Loucy (cell line): ENCODE results near the gene EPHA8.

ENCODE experiments used
- H2AFZ ChIP-seq: fragments of 200-600 bp; sonication (generic); 2 replicates; pipeline ENCODE4 v1.6.0; 2016; ENCODE audit warnings: antibody characterized with exemption, mild to moderate bottlenecking, low read length, moderate library complexity
- H3F3A ChIP-seq: fragments of 200-600 bp; 2 replicates; pipeline ENCODE4 v1.6.0; 2016; ENCODE audit warnings: antibody characterized with exemption, low read depth, mild to moderate bottlenecking
- H3K27me3 ChIP-seq: fragments of 200-600 bp; sonication (generic); 2 replicates; pipeline ENCODE4 v1.6.1; 2014; ENCODE audit warnings: low read length, mild to moderate bottlenecking; ENCODE audit not compliant: insufficient read depth, poor library complexity, severe bottlenecking
- H3K36me3 ChIP-seq: fragments of 200-600 bp; sonication (generic); 2 replicates; pipeline ENCODE4 v1.6.1; 2016; ENCODE audit warnings: low read length; ENCODE audit not compliant: insufficient read depth
- H3K4me1 ChIP-seq: fragments of 200-600 bp; sonication (generic); 2 replicates; pipeline ENCODE4 v1.5.1; 2014; ENCODE audit warnings: low read length, mild to moderate bottlenecking; ENCODE audit not compliant: insufficient read depth, poor library complexity, severe bottlenecking
- H3K4me2 ChIP-seq: fragments of 200-600 bp; sonication (generic); 2 replicates; pipeline ENCODE4 v1.6.0; 2014; ENCODE audit warnings: antibody characterized with exemption, low read length, low read depth, mild to moderate bottlenecking; ENCODE audit not compliant: poor library complexity, severe bottlenecking
- H3K4me3 ChIP-seq: fragments of 200-600 bp; sonication (generic); 2 replicates; pipeline ENCODE4 v1.5.1; 2014; ENCODE audit warnings: low read length, mild to moderate bottlenecking, mixed read lengths; ENCODE audit not compliant: poor library complexity, severe bottlenecking
- H3K79me2 ChIP-seq: fragments of 200-600 bp; sonication (generic); 2 replicates; pipeline ENCODE4 v1.6.1; 2014; ENCODE audit warnings: low read length; ENCODE audit not compliant: insufficient read depth
- H3K9ac ChIP-seq: fragments of 200-600 bp; sonication (generic); 2 replicates; pipeline ENCODE4 v1.6.0; 2014; ENCODE audit warnings: mild to moderate bottlenecking, low read depth, low read length, moderate library complexity; ENCODE audit not compliant: poor library complexity, severe bottlenecking
- H3K9me2 ChIP-seq: fragments of 200-600 bp; sonication (generic); replicated peaks from 2 replicates; pipeline ENCODE4 v1.6.1; 2016; ENCODE audit warnings: low read depth, low read length, mixed read lengths
- H3K9me3 ChIP-seq: fragments of 200-600 bp; sonication (generic); 2 replicates; pipeline ENCODE4 v1.6.1; 2014; ENCODE audit warnings: mild to moderate bottlenecking, antibody characterized with exemption, low read length, low read depth; ENCODE audit not compliant: insufficient read depth
- H4K20me1 ChIP-seq: fragments of 200-600 bp; sonication (generic); 2 replicates; pipeline ENCODE4 v1.6.0; 2014; ENCODE audit warnings: antibody characterized with exemption, low read length, mild to moderate bottlenecking; ENCODE audit not compliant: insufficient read depth, poor library complexity, severe bottlenecking
- EZH2phosphoT487 ChIP-seq: fragments of 200-600 bp; IDR thresholded peaks from 2 replicates; pipeline ENCODE4 v1.6.1; 2018; ENCODE audit warnings: antibody characterized with exemption, mild to moderate bottlenecking, moderate library complexity, borderline replicate concordance
- TF ChIP-seq, protein P1 (sequence below): fragments of 200-600 bp; sonication (generic); conservative IDR thresholded peaks from 2 replicates; pipeline ENCODE4 v1.5.1; 2014; ENCODE audit warnings: mild to moderate bottlenecking, antibody characterized with exemption, low read length

EPHA8 gene

GRCh38 chr1:22643381-22643780 is 80.1 kb downstream of the EPHA8 start, which contains the start of gene C1QC:
C1QC (plus strand) TSS chr1:22643633; CDS start chr1:22644024, 391 bp downstream.
- H3F3A ChIP-seq, result no peaks in the 10 kb centered on the region
- H3K27me3 ChIP-seq, result no peaks in the 10 kb centered on the region
- H3K79me2 ChIP-seq, result no peaks in the 10 kb centered on the region
- no peaks in the 10 kb centered on the region for H3K9me3 ChIP-seq
- TF ChIP-seq EZH2phosphoT487, result no peak
- TF ChIP-seq, protein P1, sequence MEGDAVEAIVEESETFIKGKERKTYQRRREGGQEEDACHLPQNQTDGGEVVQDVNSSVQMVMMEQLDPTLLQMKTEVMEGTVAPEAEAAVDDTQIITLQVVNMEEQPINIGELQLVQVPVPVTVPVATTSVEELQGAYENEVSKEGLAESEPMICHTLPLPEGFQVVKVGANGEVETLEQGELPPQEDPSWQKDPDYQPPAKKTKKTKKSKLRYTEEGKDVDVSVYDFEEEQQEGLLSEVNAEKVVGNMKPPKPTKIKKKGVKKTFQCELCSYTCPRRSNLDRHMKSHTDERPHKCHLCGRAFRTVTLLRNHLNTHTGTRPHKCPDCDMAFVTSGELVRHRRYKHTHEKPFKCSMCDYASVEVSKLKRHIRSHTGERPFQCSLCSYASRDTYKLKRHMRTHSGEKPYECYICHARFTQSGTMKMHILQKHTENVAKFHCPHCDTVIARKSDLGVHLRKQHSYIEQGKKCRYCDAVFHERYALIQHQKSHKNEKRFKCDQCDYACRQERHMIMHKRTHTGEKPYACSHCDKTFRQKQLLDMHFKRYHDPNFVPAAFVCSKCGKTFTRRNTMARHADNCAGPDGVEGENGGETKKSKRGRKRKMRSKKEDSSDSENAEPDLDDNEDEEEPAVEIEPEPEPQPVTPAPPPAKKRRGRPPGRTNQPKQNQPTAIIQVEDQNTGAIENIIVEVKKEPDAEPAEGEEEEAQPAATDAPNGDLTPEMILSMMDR, result no peak
- H4K20me1 ChIP-seq, result no peaks in the 10 kb centered on the region
- H3K9ac ChIP-seq, result no peak within 1 kb of the TSS
- H3K9me2 ChIP-seq, result no peaks in the 10 kb centered on the region
- H3K36me3 ChIP-seq, result no peaks in the 10 kb centered on the region
- H2AFZ ChIP-seq, result no peak within 1 kb of the TSS
- no peak within 1 kb of the TSS for H3K4me2 ChIP-seq
- no peaks in the 10 kb centered on the region for H3K4me1 ChIP-seq
- no peak within 1 kb of the TSS for H3K4me3 ChIP-seq

DNA sequence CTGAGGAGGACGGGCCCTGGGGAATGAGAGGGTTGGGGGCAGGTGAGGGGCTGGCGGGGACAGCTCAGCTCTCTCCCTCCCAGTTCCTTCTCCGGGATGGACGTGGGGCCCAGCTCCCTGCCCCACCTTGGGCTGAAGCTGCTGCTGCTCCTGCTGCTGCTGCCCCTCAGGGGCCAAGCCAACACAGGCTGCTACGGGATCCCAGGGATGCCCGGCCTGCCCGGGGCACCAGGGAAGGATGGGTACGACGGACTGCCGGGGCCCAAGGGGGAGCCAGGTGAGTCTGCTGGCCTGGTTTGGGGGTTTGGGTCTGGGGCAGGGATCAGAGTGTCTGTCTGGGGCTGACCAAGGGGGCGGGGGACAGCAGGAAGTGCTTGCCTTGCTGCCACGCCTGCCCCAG is 80.6 kb downstream of the EPHA8 start:
- no peaks in the 10 kb centered on the region for H3K36me3 ChIP-seq
- H3K9ac ChIP-seq, result no peak overlapping the region
- H3K79me2 ChIP-seq, result no peaks in the 10 kb centered on the region
- H2AFZ ChIP-seq, result no peak overlapping the region
- no peak for TF ChIP-seq EZH2phosphoT487
- TF ChIP-seq, protein P1, result no peak
- H3K4me2 ChIP-seq, result no peak overlapping the region
- no peaks in the 10 kb centered on the region for H3F3A ChIP-seq
- no peaks in the 10 kb centered on the region for H3K4me1 ChIP-seq
- no peaks in the 10 kb centered on the region for H3K9me2 ChIP-seq
- no peaks in the 10 kb centered on the region for H4K20me1 ChIP-seq
- H3K27me3 ChIP-seq, result no peaks in the 10 kb centered on the region
- no peak overlapping the region for H3K4me3 ChIP-seq
- no peaks in the 10 kb centered on the region for H3K9me3 ChIP-seq

- H3K4me2 ChIP-seq, result no peak overlapping the region
- no peaks in the 10 kb centered on the region for H3K79me2 ChIP-seq
- TF ChIP-seq EZH2phosphoT487, result no peak
- TF ChIP-seq, protein P1, result no peak
- H3K27me3 ChIP-seq, result no peaks in the 10 kb centered on the region
- no peak overlapping the region for H3K9ac ChIP-seq
- no peaks in the 10 kb centered on the region for H3K4me1 ChIP-seq
- H3K36me3 ChIP-seq, result no peaks in the 10 kb centered on the region
- no peaks in the 10 kb centered on the region for H4K20me1 ChIP-seq
- no peaks in the 10 kb centered on the region for H3K9me3 ChIP-seq
- no peaks in the 10 kb centered on the region for H3K9me2 ChIP-seq
- H3F3A ChIP-seq, result no peaks in the 10 kb centered on the region
- no peak overlapping the region for H3K4me3 ChIP-seq
- H2AFZ ChIP-seq, result no peak overlapping the region
These were observed 82.6 kb downstream of the EPHA8 start for GRCh38 chr1:22645931-22646330.
